Measurements from ENCODE around the gene ZC3H11A.

DNA sequence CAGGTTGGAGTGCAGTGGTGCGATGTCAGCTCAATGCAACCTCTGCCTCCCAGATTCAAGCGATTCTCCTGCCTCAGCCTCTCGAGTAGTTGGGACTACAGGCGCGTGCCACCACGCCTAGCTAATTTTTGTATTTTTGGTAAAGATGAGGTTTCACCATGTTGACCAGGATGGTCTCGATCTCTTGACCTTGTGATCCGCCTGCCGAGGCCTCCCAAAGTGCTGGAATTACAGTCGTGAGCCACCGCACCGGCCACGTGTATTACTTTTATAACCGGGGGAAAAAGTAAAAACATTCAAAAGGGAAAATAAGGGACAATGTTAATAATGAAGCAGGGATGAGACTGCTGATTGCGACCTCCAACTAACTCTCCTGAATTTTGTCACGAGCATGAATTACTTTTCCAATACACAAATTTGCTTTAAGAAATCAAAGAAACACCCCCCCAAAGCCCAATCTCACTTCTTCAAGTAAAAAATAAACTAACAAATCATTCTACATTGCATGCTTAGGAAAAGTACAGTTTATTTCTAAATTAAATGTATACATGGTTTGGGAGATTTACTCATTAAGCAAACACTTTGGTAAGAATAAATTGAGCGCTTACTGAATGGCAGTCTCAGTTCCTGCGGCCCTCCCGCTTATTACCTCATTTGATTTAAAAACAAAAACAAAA, 521 bp upstream of the ZC3H11A start:
- TF ChIP-seq, protein P1, sequence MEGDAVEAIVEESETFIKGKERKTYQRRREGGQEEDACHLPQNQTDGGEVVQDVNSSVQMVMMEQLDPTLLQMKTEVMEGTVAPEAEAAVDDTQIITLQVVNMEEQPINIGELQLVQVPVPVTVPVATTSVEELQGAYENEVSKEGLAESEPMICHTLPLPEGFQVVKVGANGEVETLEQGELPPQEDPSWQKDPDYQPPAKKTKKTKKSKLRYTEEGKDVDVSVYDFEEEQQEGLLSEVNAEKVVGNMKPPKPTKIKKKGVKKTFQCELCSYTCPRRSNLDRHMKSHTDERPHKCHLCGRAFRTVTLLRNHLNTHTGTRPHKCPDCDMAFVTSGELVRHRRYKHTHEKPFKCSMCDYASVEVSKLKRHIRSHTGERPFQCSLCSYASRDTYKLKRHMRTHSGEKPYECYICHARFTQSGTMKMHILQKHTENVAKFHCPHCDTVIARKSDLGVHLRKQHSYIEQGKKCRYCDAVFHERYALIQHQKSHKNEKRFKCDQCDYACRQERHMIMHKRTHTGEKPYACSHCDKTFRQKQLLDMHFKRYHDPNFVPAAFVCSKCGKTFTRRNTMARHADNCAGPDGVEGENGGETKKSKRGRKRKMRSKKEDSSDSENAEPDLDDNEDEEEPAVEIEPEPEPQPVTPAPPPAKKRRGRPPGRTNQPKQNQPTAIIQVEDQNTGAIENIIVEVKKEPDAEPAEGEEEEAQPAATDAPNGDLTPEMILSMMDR (IDR thresholded peaks at IDR 0.05) = no peak
- no peak for TF ChIP-seq POLR2A (IDR thresholded peaks at IDR 0.05)
